HCT116 (cell line): ENCODE data around the gene UPK2. TPM values are rescaled to one million over a fixed set of nuclear protein-coding genes. Genes with fewer than 3 reads are reported as not detected.

Experiments
- ATAC-seq: fragments of 200-7000 bp; cut with Tn5 transposase; 2 replicates; pipeline ENCODE4 v1.9.1; 2020; ENCODE audit warnings: mild to moderate bottlenecking, moderate library complexity
- BruUV-seq: library from RNA; stranded (reverse); fragments of 400-500 nt; replicated peaks from 2 replicates; lab custom pipeline; 2021; lab: Mats Ljungman, UMichigan
- CTCF ChIA-PET: fragments of 300-600 bp; sonication (Branson Sonifier 250); formaldehyde crosslinking; loops from one replicate; lab custom pipeline; 2021; ENCODE audit warnings: antibody characterized with exemption; lab: Charles Lee
- POLR2A ChIA-PET: fragments of 300-600, 350-600 bp; sonication (Branson Sonifier 250); formaldehyde crosslinking; loops from one replicate; lab custom pipeline; 2021; ENCODE audit warnings: antibody characterized with exemption; lab: Charles Lee
- RAD21 ChIA-PET, 2 experiments: fragments of 300-600 bp; sonication (Branson Sonifier 250); formaldehyde crosslinking; loops; one replicate each; lab custom pipeline; 2023; ENCODE audit warnings: low total read pairs in 2 of 2; ENCODE audit not compliant: uncharacterized antibody in 2 of 2, unreplicated experiment in 2 of 2, low non-redundant PET in 1 of 2; lab: Charles Lee
- DNase-seq: peaks from one replicate; pipeline ENCODE4 v3.0.0-alpha.2; 2010; ENCODE audit warnings: low read depth, low spot score
- H2AFZ ChIP-seq: fragments of 200-600 bp; shearing (Covaris generic), sonication (generic); 2 replicates; pipeline ENCODE4 v1.6.1; 2017; ENCODE audit warnings: low read depth, mixed run types, mixed read lengths, antibody characterized with exemption, low read length; ENCODE audit not compliant: poor library complexity, severe bottlenecking
- H3K27ac ChIP-seq: 2 replicates; pipeline ENCODE4 v1.5.1; 2012; ENCODE audit warnings: low read depth, low read length
- H3K27me3 ChIP-seq: fragments of 200-600 bp; sonication (generic); 2 replicates; pipeline ENCODE4 v1.6.1; 2016; ENCODE audit warnings: mixed run types, low read length, mixed read lengths; ENCODE audit not compliant: insufficient read depth
- H3K36me3 ChIP-seq, 2 experiments: fragments of 200-500 bp in 1 of 2; fragments of 200-600 bp in 1 of 2; sonication (Bioruptor generic) in 1 of 2; sonication (generic) in 1 of 2; 2 replicates each; pipeline versions ENCODE4 v1.5.1 to v1.6.1; 2014 to 2016; ENCODE audit warnings: low read length in 2 of 2, inconsistent platforms in 1 of 2, mixed read lengths in 1 of 2, mixed run types in 1 of 2; ENCODE audit not compliant: insufficient read depth in 2 of 2, control insufficient read depth in 1 of 2
- H3K4me1 ChIP-seq, 2 experiments: fragments of 200-600 bp in 1 of 2; sonication (generic) in 1 of 2; 2 replicates each; pipeline versions ENCODE4 v1.5.1 to v1.6.1; 2012 to 2017; ENCODE audit warnings: low read length in 2 of 2, inconsistent platforms in 1 of 2, mild to moderate bottlenecking in 1 of 2, mixed read lengths in 1 of 2, mixed run types in 1 of 2, moderate library complexity in 1 of 2; ENCODE audit not compliant: insufficient read depth in 2 of 2, control insufficient read depth in 1 of 2
- H3K4me2 ChIP-seq: fragments of 200-600 bp; sonication (generic); 2 replicates; pipeline ENCODE4 v1.6.1; 2017; ENCODE audit warnings: mixed run types, low read length, mixed read lengths
- H3K4me3 ChIP-seq, 2 experiments: fragments of 200-600 bp in 1 of 2; sonication (generic) in 1 of 2; replicated peaks in 1 of 2; 2 replicates each; pipeline ENCODE4 v1.5.1; 2011 to 2016; ENCODE audit warnings: low read length in 2 of 2, control low read depth in 1 of 2, low read depth in 1 of 2, mild to moderate bottlenecking in 1 of 2, mixed read lengths in 1 of 2, mixed run types in 1 of 2
- H3K79me2 ChIP-seq: fragments of 200-600 bp; sonication (generic); 2 replicates; pipeline ENCODE4 v1.6.1; 2017; ENCODE audit warnings: mild to moderate bottlenecking, mixed run types, low read length, moderate library complexity, mixed read lengths; ENCODE audit not compliant: insufficient read depth
- H3K9ac ChIP-seq: fragments of 200-600 bp; sonication (generic); 2 replicates; pipeline ENCODE4 v1.6.1; 2016; ENCODE audit warnings: low read length, mixed read lengths
- H3K9me2 ChIP-seq: fragments of 200-600 bp; sonication (generic), shearing (Covaris generic); 2 replicates; pipeline ENCODE4 v1.6.1; 2017; ENCODE audit warnings: mixed run types, mild to moderate bottlenecking, moderate library complexity; ENCODE audit not compliant: insufficient read depth
- H3K9me3 ChIP-seq, 2 experiments: fragments of 200-500 bp in 1 of 2; fragments of 200-600 bp in 1 of 2; sonication (Bioruptor generic) in 1 of 2; sonication (generic) in 1 of 2; 2 replicates each; pipeline ENCODE4 v1.6.1; 2014 to 2017; ENCODE audit warnings: low read length in 2 of 2, mixed read lengths in 2 of 2, inconsistent platforms in 1 of 2, low read depth in 1 of 2, mild to moderate bottlenecking in 1 of 2, mixed run types in 1 of 2, moderate library complexity in 1 of 2; ENCODE audit not compliant: control insufficient read depth in 1 of 2, insufficient read depth in 1 of 2
- H4K20me1 ChIP-seq: fragments of 200-600 bp; sonication (generic), shearing (Covaris generic); 2 replicates; pipeline ENCODE4 v1.6.1; 2017; ENCODE audit warnings: mixed run types, mild to moderate bottlenecking, moderate library complexity; ENCODE audit not compliant: insufficient read depth
- CBX3 ChIP-seq: IDR thresholded peaks from 2 replicates; pipeline ENCODE4 v1.6.1; 2012; ENCODE audit warnings: low read depth
- EGR1 ChIP-seq: IDR thresholded peaks from 2 replicates; pipeline ENCODE4 v1.6.1; 2012; ENCODE audit warnings: low read depth
- ELF1 ChIP-seq: IDR thresholded peaks from 2 replicates; pipeline ENCODE4 v1.6.1; 2012; ENCODE audit warnings: low read depth, borderline replicate concordance
- EZH2 ChIP-seq: fragments of 200-600 bp; sonication (generic); IDR thresholded peaks from 2 replicates; pipeline ENCODE4 v1.6.1; 2017; ENCODE audit warnings: antibody characterized with exemption, mixed run types
- FOSL1 ChIP-seq: IDR thresholded peaks from 2 replicates; pipeline ENCODE4 v1.6.1; 2012; ENCODE audit warnings: low read depth
- POLR2A ChIP-seq: IDR thresholded peaks from 2 replicates; pipeline ENCODE4 v1.7.0; 2011; ENCODE audit warnings: borderline replicate concordance; ENCODE audit not compliant: insufficient read depth, insufficient read length; ENCODE audit errors: extremely low read depth
- POLR2AphosphoS5 ChIP-seq: IDR thresholded peaks from 2 replicates; pipeline ENCODE4 v1.6.1; 2011; ENCODE audit warnings: mild to moderate bottlenecking, low read depth, low read length, moderate library complexity
- RAD21 ChIP-seq: IDR thresholded peaks from 2 replicates; pipeline ENCODE4 v1.6.1; 2012; ENCODE audit warnings: low read depth, mild to moderate bottlenecking
- SIN3A ChIP-seq: IDR thresholded peaks from 2 replicates; pipeline ENCODE4 v1.6.1; 2012; ENCODE audit warnings: low read depth
- SP1 ChIP-seq: IDR thresholded peaks from 2 replicates; pipeline ENCODE4 v1.6.1; 2012; ENCODE audit warnings: low read depth
- YY1 ChIP-seq: IDR thresholded peaks from 2 replicates; pipeline ENCODE4 v1.6.1; 2011; ENCODE audit warnings: low read length, low read depth, moderate library complexity, mild to moderate bottlenecking; ENCODE audit not compliant: insufficient replicate concordance; ENCODE audit errors: extremely low read depth
- ZFX ChIP-seq: fragments of 450-650 bp; IDR thresholded peaks from 2 replicates; pipeline ENCODE4 v1.6.1; 2017
- ZNF274 ChIP-seq: fragments of 200-500 bp; sonication (Bioruptor generic); IDR thresholded peaks from 2 replicates; pipeline ENCODE4 v1.6.1; 2014; ENCODE audit warnings: mild to moderate bottlenecking, low read depth, low read length, inconsistent platforms
- intact Hi-C: fragments of 100-400 bp; cut with micrococcal nuclease; formaldehyde crosslinking; loops from 2 replicates; pipeline ENCODE4 v1.10.0; 2022
- total RNA-seq: library from RNA; stranded (reverse); gene quantifications from one replicate; pipeline ENCODE4 v1.2.1, GENCODE V29; 2021; ENCODE audit not compliant: unreplicated experiment
- TF ChIP-seq, protein P1 (sequence below): IDR thresholded peaks from 2 replicates; pipeline ENCODE4 v1.6.1; 2012; ENCODE audit warnings: low read depth
- TF ChIP-seq, protein P2 (sequence below), 3 experiments: fragments of 200-600 bp in 1 of 3; sonication (generic) in 1 of 3; IDR thresholded peaks in 2 of 3; conservative IDR thresholded peaks in 1 of 3; 2 replicates each; pipeline ENCODE4 v1.5.1; 2012 to 2017; ENCODE audit warnings: low read depth in 2 of 3, low read length in 2 of 3, antibody characterized with exemption in 1 of 3, borderline replicate concordance in 1 of 3, control low read depth in 1 of 3, mild to moderate bottlenecking in 1 of 3, mixed read lengths in 1 of 3, mixed run types in 1 of 3, moderate library complexity in 1 of 3; ENCODE audit not compliant: insufficient read depth in 1 of 3
- TF ChIP-seq, protein P3 (sequence below): IDR thresholded peaks from 2 replicates; pipeline ENCODE4 v1.6.1; 2012
- TF ChIP-seq, protein P4 (sequence below): IDR thresholded peaks from 2 replicates; pipeline ENCODE4 v1.6.1; 2011; ENCODE audit warnings: mild to moderate bottlenecking, low read length, moderate library complexity; ENCODE audit not compliant: insufficient replicate concordance; ENCODE audit errors: extremely low read depth

Gene UPK2
- total RNA-seq, 1 experiment from 2014 or later: 0.42 TPM

DNA sequence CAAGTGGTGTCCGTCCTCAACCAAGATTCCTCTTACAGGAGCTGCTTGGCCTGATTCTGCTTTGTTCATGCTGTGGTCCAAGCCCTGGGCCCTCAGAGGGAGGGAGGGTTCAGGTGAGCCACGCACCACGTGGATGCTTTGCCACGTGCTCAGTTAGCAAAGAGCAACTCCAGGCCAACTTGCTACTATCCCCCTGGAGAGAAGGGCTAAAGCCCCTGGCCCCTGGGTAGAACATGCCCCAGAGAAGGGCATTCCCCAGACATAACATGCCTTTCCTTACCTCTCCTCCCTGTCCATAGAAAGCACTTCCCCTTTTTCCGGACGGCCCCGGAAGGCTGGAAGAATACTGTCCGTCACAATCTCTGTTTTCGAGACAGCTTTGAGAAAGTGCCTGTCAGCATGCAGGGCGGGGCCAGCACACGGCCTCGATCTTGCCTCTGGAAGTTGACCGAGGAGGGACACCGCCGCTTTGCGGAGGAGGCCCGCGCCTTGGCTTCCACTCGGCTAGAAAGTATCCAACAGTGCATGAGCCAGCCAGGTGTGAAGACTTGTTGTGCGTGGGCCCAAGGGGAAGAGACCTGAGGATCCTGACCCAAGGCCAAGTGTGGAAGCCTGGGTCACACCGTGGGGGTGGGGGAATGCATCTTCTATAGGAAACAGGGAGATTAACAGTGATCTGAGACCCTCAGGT, 24.2 kb downstream of the UPK2 start:
- no peak overlapping the region for H3K4me2 ChIP-seq
- POLR2A ChIA-PET: no interaction called here
- ATAC-seq: no peak
- BruUV-seq: no TSS peak
- H4K20me1 ChIP-seq: no peaks in the 10 kb centered on the region
- H3K36me3 ChIP-seq: no peaks in the 10 kb centered on the region
- no peaks in the 10 kb centered on the region for H3K4me1 ChIP-seq
- no peaks in the 10 kb centered on the region for H3K9me3 ChIP-seq
- RAD21 ChIA-PET: no interaction called here
- no peak for DNase-seq
- CTCF ChIA-PET: no interaction called here
- no peaks in the 10 kb centered on the region for H3K9me2 ChIP-seq
- no peak overlapping the region for H3K27ac ChIP-seq
- TF ChIP-seq POLR2A (no peak), POLR2AphosphoS5 (no peak), RAD21 (no peak), YY1 (no peak), EGR1 (no peak), FOSL1 (no peak), SIN3A (no peak), EZH2 (no peak), ELF1 (no peak), CBX3 (no peak), ZNF274 (no peak), SP1 (no peak), ZFX (no peak)
- TF ChIP-seq, protein P1, sequence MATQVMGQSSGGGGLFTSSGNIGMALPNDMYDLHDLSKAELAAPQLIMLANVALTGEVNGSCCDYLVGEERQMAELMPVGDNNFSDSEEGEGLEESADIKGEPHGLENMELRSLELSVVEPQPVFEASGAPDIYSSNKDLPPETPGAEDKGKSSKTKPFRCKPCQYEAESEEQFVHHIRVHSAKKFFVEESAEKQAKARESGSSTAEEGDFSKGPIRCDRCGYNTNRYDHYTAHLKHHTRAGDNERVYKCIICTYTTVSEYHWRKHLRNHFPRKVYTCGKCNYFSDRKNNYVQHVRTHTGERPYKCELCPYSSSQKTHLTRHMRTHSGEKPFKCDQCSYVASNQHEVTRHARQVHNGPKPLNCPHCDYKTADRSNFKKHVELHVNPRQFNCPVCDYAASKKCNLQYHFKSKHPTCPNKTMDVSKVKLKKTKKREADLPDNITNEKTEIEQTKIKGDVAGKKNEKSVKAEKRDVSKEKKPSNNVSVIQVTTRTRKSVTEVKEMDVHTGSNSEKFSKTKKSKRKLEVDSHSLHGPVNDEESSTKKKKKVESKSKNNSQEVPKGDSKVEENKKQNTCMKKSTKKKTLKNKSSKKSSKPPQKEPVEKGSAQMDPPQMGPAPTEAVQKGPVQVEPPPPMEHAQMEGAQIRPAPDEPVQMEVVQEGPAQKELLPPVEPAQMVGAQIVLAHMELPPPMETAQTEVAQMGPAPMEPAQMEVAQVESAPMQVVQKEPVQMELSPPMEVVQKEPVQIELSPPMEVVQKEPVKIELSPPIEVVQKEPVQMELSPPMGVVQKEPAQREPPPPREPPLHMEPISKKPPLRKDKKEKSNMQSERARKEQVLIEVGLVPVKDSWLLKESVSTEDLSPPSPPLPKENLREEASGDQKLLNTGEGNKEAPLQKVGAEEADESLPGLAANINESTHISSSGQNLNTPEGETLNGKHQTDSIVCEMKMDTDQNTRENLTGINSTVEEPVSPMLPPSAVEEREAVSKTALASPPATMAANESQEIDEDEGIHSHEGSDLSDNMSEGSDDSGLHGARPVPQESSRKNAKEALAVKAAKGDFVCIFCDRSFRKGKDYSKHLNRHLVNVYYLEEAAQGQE: no peak
- TF ChIP-seq, protein P2, sequence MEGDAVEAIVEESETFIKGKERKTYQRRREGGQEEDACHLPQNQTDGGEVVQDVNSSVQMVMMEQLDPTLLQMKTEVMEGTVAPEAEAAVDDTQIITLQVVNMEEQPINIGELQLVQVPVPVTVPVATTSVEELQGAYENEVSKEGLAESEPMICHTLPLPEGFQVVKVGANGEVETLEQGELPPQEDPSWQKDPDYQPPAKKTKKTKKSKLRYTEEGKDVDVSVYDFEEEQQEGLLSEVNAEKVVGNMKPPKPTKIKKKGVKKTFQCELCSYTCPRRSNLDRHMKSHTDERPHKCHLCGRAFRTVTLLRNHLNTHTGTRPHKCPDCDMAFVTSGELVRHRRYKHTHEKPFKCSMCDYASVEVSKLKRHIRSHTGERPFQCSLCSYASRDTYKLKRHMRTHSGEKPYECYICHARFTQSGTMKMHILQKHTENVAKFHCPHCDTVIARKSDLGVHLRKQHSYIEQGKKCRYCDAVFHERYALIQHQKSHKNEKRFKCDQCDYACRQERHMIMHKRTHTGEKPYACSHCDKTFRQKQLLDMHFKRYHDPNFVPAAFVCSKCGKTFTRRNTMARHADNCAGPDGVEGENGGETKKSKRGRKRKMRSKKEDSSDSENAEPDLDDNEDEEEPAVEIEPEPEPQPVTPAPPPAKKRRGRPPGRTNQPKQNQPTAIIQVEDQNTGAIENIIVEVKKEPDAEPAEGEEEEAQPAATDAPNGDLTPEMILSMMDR (IDR thresholded peaks at IDR 0.05 in 2 of 3, conservative IDR thresholded peaks at IDR 0.05 in 1 of 3; ENCODE audit: borderline replicate concordance in 1 of 3, insufficient read depth in 1 of 3, low read depth in 2 of 3, low read length in 2 of 3): no peak
- TF ChIP-seq, protein P3, sequence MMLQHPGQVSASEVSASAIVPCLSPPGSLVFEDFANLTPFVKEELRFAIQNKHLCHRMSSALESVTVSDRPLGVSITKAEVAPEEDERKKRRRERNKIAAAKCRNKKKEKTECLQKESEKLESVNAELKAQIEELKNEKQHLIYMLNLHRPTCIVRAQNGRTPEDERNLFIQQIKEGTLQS: no peak
- TF ChIP-seq, protein P4, sequence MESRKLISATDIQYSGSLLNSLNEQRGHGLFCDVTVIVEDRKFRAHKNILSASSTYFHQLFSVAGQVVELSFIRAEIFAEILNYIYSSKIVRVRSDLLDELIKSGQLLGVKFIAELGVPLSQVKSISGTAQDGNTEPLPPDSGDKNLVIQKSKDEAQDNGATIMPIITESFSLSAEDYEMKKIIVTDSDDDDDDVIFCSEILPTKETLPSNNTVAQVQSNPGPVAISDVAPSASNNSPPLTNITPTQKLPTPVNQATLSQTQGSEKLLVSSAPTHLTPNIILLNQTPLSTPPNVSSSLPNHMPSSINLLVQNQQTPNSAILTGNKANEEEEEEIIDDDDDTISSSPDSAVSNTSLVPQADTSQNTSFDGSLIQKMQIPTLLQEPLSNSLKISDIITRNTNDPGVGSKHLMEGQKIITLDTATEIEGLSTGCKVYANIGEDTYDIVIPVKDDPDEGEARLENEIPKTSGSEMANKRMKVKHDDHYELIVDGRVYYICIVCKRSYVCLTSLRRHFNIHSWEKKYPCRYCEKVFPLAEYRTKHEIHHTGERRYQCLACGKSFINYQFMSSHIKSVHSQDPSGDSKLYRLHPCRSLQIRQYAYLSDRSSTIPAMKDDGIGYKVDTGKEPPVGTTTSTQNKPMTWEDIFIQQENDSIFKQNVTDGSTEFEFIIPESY: no peak
- TF ChIP-seq, all 23 proteins: peak for 0
- H3K9ac ChIP-seq: no peak overlapping the region
- H3K27me3 ChIP-seq: no peaks in the 10 kb centered on the region
- H3K4me3 ChIP-seq: no peak overlapping the region
- no peak overlapping the region for H2AFZ ChIP-seq
- intact Hi-C loops: no loop called here
- H3K79me2 ChIP-seq: no peaks in the 10 kb centered on the region
